GM21526 (cell line): ENCODE measurements around the gene OPTC.
"Not testable (repeated sequence)": the region's sequence is repeated elsewhere in the genome, so short reads cannot be mapped to it uniquely, and the experiment has no call there.

Experiments
- ATAC-seq: cut with Tn5 transposase; IDR thresholded peaks from one replicate; pipeline ENCODE4 v1.9.1; 2021; ENCODE audit warnings: moderate library complexity; ENCODE audit not compliant: unreplicated experiment, low FRiP score

OPTC gene

DNA sequence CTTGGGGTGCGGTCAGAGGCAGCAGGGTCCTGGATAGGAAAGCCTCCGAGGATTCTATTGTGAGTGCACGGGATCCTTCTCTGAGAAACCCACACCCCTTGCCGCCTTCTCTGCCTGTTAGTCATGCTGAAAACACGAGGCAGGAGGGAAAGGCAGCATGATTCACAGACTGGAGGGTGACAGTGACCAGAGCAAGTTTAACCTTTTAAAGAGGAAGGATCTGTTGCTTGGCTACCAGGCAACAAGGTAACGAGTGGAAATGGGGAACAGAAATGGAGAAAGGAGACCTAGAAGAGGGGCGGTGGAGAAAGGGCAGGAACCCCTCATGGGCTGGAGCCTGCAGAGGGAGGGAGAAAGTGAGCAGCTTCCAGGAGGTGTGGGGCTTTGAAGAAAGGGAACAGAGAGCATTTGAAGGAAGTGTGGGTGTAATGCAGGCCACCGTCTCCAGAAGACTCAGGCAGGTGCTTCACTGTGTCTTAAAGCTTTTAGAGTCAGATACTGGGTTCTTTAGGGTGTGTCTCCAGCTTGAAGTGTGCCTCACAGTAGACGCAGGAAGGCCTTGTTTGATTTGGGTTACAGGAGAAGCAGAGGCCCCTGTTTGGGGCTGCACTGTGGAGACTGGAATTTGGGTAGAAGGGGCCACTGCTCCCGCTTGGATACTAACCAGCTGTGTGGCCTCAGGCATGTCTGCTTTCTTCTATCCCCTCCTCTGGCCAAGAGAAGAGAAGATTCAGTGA is 19.1 kb downstream of the OPTC start:
- ATAC-seq = no peak

- no peak for ATAC-seq
Measured at GRCh38 chr1:203513585-203514031, 19.7 kb downstream of the OPTC start.

DNA sequence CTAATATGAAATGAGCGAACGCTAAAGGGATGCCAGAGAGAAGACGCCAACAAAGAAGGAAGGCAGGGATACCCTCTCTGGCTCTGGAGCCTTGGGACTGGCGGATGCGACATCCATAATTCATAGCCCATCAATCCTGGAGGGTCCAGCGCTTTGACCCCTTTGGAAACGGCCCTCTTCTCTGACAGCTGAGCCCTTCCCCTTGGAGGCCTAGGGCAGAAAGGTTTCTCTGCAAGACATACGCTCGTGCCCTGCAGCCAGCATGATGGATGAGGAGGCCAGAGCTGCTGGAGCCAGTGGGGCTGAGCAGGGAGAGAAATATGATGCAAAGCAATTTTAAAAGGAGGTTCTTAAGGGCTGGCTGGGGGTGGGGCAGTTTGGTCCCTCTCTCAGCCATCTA is 22.2 kb downstream of the OPTC start:
- no peak for ATAC-seq

DNA sequence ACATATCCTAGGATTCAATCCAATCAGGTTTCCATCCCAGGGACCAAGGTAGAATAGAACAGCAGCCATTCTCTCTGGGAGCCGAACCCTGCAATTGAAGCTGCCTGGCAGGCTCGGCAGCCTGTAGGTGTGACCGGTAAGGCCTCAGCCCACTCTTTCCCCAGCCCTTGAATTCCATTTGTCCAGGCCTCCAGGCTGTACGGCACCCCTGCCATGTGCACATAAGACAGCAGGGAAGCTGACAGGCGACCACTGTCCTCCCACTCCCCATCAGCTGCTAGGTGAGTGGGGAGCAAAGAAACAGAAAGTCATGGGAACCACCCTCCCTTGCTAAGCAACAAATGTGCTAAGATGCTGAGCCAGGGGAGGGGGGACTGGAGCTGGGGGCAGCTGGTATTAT is 23.0 kb downstream of the OPTC start:
- ATAC-seq = no peak

GRCh38 chr1:203517426-203518110 is 23.6 kb downstream of the OPTC start:
- no peak for ATAC-seq

DNA sequence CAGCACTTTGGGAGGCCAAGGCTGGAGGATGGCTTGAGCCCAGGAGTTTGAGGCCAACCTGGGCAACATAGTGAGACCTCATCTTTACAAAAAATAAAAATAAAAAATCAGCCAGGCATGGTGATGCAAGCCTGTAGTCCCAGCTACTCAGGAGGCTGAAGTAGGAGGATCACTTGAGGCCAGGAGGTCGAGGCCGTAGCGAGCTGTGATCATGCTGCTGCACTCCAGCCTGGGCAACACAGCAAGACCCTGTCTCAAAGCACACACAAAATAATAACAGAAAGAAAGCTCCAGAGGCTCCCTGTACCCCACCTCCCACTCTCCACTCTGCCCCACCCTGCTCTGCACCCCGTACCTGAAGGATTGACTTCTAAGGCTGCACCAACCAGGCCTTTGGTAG is 24.2 kb downstream of the OPTC start:
- ATAC-seq = not testable (repeated sequence)

DNA sequence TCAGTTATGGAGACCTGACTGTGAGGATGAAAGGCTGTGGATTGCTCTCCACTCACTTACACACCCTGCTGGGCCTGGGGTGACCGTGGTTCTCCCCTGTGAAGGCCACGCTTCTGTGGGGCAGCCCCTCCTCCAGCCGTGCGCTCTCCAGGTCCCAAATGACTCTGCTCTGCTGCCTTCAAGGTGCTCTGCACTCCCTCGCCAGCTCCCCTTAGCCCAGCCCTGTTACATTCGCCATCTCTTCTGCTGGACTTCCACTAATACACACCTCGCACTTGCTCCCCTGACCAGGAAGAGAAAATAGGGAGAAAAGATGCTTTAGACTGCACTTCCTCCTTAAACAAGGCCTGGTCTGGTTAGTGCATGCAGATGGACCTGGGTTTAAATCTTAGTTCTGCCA is 24.6 kb downstream of the OPTC start:
- ATAC-seq = no peak

GRCh38 chr1:203519053-203519840 is 25.3 kb downstream of the OPTC start:
- ATAC-seq = no peak

GRCh38 chr1:203519896-203520295 is 25.9 kb downstream of the OPTC start:
- ATAC-seq = no peak

- ATAC-seq = no peak
Measured at GRCh38 chr1:203520315-203520714, 26.4 kb downstream of the OPTC start.

DNA sequence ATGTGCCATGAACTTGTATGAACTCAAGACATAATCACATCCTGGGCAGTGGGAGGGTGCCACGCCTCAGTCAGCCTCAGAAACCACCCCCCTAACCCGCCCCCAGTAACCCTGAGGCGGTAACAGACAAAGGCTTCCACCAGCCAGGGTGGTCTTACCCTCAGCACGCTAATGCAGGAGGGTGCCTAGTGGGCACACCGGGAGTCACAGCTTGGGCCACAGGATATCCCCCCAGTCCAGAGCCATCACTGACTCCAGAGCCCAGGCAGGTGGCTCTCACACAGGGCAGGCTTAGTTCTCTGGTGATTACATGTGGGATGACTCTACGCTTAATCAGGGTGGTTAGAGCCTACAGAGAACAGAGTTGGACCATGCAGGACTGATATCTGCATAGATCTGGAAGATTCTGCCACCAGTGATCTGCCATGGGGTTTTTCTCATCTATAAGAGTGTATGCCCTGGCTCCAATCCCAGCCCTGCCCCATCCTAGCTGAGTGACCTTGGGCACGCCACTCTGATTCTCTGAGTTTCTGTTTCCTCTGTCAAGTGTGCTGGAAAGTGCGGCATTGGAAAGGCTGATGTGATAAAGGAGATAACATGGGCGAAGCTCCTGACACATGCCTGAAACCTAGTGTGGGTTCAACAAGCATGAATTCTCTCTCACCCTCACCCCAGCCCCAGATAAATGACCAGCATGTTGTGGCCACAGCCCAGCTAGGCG is 27.3 kb downstream of the OPTC start:
- ATAC-seq = no peak

DNA sequence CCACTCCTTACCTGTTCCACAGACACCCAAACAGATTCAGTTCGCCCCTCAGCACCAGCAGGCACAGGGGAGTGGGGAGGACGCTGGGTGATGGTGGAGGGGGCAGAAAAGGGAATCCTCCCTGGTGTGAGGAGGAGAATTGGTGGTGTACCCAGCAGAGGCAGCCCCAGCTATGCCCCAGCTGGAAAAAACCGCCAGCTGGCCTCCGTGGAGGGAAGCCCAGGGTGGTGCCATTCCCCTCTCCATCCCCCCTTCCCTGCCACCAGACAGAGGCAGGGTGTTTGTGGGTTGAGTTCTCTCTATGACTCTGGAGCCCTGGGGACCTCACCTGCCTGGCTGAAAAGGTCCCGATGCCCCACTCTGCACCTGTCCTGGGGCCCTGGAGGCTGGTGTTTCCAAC is 27.9 kb downstream of the OPTC start:
- ATAC-seq = no peak

GRCh38 chr1:203522237-203522636 is 28.3 kb downstream of the OPTC start:
- ATAC-seq = no peak

DNA sequence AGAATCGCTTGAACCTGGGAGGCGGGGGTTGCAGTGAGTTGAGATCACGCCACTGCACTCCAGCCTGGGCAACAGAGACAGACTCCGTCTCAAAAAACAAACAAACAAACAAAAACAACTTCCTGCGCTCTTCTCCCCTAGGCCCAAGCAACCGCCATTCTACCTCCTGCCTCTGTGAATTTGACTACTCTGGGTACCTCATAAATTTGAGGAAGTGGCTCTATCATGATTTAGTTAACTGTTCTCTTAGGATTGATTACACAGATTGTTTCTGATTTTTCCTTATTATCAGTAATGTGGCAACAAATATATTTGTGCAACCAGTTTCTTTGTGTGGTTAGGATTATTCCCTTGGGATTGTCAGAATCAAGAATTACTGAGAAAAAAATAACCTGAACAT is 29.7 kb downstream of the OPTC start:
- no peak for ATAC-seq

DNA sequence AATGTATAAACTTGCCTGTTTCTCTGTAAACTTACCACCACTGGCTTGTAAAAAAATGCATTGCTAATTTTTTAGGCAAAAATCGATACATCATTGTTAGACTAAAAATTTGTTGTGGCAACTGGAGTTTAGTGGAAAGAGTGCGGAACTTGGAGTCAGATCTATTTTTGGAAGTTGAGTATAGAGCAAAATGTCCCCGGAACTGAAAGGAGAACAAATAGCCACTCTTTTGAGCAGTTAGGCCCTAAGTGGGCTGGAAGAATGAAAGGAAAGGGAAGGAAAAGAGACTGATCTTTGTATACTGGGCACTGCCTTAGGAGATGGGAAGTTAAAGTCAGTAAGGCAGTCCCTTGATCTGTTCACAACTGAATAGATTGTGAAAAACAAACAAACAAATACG is 30.2 kb downstream of the OPTC start:
- no peak for ATAC-seq

DNA sequence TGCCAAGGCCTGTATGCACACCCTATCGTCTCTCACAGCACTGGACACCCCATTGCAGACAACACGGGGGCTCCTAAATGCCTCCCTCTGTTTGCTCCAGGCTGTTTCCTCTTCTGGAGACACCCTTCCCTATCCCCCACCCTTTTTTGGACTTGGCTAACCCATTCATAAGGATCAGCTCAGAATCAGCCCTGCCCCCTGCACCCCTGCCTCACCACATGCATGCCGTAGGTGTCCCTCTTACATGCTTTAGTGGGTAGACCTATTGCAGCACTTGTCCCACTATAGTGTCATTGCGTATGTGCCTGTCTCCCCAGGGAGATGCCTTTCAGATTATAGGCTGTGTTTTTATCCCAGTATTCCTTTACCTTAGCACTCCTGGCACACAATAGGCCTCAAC is 30.9 kb downstream of the OPTC start:
- no peak for ATAC-seq

- ATAC-seq = no peak
Measured at GRCh38 chr1:203525685-203526084, 31.7 kb downstream of the OPTC start.

DNA sequence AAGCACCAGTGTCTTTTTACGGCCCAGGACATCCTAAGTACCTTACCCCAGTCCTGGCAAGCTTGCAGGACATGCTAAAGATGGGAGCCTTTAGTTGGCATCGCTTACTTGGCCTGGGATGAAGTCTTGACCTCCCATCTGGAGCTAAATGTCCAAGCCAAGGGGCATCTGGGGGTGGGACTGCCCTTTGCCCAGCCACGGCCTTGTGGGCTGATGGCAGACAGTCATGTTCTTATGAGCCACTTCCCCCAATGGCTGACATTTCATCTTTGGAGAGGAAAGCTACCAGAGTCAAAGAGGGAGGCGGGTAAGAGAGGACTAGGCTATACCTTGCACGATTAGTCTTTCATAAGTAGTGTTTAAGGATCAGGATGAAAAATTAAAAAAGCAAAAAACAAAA is 32.2 kb downstream of the OPTC start:
- no peak for ATAC-seq

DNA sequence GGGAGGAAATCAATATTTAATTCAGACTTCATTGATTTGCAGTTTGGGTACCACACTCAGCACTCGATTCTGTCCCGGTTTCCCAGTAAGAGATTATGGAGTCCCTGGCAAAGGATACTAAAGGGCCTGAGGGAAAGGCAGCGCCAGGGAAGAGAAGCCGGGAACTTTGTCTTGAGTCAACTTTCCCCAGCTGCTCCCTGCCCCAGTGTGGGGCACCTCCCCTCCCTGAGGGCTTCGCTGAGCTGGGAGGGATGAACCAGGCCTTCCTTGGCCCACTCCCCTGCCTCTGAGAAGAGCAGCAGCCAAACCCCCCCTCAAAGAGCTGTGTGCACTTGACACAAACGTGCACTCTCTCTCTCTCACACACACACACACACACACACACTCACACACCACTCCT is 32.6 kb downstream of the OPTC start:
- ATAC-seq = no peak

- no peak for ATAC-seq
Measured at GRCh38 chr1:203527013-203527412, 33.1 kb downstream of the OPTC start.

GRCh38 chr1:203528063-203528462 is 34.1 kb downstream of the OPTC start:
- no peak for ATAC-seq
